HFFc6 (cell line): ENCODE results near the gene PSORS1C2. TPM values are rescaled to one million over a fixed set of nuclear protein-coding genes. Genes with fewer than 3 reads are reported as not detected.

Experiments used
- DNase-seq: peaks from one replicate; pipeline ENCODE4 v3.0.0-alpha.2; 2018
- H3K27ac Mint-ChIP-seq: 2 replicates; pipeline ENCODE4 v1.8.0; 2020; ENCODE audit warnings: mild to moderate bottlenecking, mixed read lengths
- H3K27me3 Mint-ChIP-seq: 2 replicates; pipeline ENCODE4 v1.8.0; 2021; ENCODE audit warnings: mild to moderate bottlenecking, moderate library complexity, mixed read lengths; ENCODE audit not compliant: insufficient read depth
- H3K36me3 Mint-ChIP-seq: 2 replicates; pipeline ENCODE4 v1.8.0; 2021; ENCODE audit warnings: low read depth, mixed read lengths
- H3K4me1 Mint-ChIP-seq: 2 replicates; pipeline ENCODE4 v1.8.0; 2020; ENCODE audit warnings: low read depth, mixed read lengths
- H3K4me3 Mint-ChIP-seq: 2 replicates; pipeline ENCODE4 v1.8.0; 2020; ENCODE audit warnings: mild to moderate bottlenecking, moderate library complexity, mixed read lengths
- H3K9me3 Mint-ChIP-seq: 2 replicates; pipeline ENCODE4 v1.8.0; 2020; ENCODE audit warnings: mild to moderate bottlenecking, mixed read lengths
- total RNA-seq, 6 experiments: library from RNA; stranded (reverse); fragmentation: NEBNext Ultra II Directional; extraction: Animal tissue kit (Norgen Biotek cat#: 25700); gene quantifications; 2 replicates in 1 of 6; 3 replicates in 5 of 6; pipeline ENCODE4 v1.2.3, GENCODE V29; 2021
- TF ChIP-seq, protein P1 (sequence below): fragments of 200-600 bp; sonication (generic); IDR thresholded peaks from 2 replicates; pipeline ENCODE4 v1.5.0; 2021; ENCODE audit warnings: antibody characterized with exemption, mild to moderate bottlenecking

The PSORS1C2 gene
- total RNA-seq, 6 experiments from 2014 or later, result not detected

DNA sequence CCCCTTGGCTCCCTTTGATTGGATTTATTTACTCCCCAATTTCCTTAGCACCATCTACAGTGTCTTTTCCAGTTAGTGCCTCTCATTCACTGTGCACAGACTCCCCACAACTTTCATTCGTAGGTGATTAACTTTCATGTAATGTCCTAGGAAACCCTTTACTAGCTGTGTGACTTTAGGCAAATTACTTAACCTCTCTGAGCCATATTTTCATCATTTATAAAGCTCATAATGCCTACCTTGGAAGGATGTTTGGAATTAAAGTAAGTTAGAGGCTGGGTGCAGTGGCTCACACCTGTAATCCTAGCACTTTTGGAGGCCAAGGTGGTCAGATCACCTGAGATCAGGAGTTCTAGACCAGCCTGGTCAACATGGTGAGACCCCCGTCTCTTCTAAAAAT is 46.6 kb downstream of the PSORS1C2 start:
- TF ChIP-seq, protein P1, sequence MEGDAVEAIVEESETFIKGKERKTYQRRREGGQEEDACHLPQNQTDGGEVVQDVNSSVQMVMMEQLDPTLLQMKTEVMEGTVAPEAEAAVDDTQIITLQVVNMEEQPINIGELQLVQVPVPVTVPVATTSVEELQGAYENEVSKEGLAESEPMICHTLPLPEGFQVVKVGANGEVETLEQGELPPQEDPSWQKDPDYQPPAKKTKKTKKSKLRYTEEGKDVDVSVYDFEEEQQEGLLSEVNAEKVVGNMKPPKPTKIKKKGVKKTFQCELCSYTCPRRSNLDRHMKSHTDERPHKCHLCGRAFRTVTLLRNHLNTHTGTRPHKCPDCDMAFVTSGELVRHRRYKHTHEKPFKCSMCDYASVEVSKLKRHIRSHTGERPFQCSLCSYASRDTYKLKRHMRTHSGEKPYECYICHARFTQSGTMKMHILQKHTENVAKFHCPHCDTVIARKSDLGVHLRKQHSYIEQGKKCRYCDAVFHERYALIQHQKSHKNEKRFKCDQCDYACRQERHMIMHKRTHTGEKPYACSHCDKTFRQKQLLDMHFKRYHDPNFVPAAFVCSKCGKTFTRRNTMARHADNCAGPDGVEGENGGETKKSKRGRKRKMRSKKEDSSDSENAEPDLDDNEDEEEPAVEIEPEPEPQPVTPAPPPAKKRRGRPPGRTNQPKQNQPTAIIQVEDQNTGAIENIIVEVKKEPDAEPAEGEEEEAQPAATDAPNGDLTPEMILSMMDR, result no peak
- Mint-ChIP-seq H3K27ac (no peak overlapping the region), H3K36me3 (no peaks in the 10 kb centered on the region), H3K4me1 (peaks cover 22% of the 10 kb centered on the region), H3K9me3 (no peaks in the 10 kb centered on the region), H3K4me3 (no peak overlapping the region), H3K27me3 (peaks cover 2% of the 10 kb centered on the region)
- no peak for DNase-seq

DNA sequence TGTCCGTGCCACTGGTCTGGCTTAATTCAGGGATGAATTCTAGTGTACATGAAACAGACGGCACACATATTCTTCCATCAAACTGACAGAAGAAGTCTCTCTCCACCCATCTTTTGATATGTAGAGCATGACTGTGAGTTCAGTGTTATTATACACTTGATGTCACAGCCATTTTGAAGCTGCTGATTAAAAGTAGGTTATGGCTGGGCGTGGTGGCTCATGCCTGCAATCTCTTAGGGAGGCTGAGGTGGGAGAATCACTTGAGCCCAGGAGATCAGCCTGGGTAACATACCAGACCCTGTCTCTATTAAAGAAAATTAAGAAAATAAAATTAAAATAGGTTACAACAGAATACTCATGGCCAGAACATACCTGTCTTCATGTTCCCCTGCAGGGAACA is 47.2 kb downstream of the PSORS1C2 start:
- no peak for DNase-seq
- H3K36me3 Mint-ChIP-seq, result no peaks in the 10 kb centered on the region
- no peak overlapping the region for H3K27ac Mint-ChIP-seq
- H3K4me3 Mint-ChIP-seq, result no peak overlapping the region
- TF ChIP-seq, protein P1, result no peak
- peaks cover 2% of the 10 kb centered on the region for H3K27me3 Mint-ChIP-seq
- peaks cover 28% of the 10 kb centered on the region for H3K4me1 Mint-ChIP-seq
- H3K9me3 Mint-ChIP-seq, result no peaks in the 10 kb centered on the region

DNA sequence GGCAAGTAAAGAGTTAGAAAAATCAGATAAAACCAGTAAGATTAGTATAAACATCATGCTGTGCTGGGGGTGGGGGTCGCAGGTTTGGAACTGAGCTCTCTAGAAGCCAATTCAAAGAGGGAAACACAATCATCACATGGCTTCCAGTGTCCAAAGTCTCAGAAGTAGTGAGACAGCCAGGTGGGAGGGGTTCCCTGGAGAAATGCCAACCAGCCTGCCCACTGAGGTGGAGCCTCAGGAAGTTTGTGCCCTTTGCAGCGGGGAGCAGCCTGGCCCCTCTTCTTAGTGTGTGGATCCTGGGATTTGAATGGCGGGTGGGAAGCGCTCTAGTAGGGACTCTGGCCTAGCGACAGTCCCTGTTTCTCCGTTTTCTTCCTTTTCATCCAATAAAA is 47.9 kb downstream of the PSORS1C2 start:
- DNase-seq, result no peak
- TF ChIP-seq, protein P1, result no peak
- Mint-ChIP-seq H3K4me3 (no peak overlapping the region), H3K36me3 (no peaks in the 10 kb centered on the region), H3K4me1 (peaks cover 35% of the 10 kb centered on the region), H3K27ac (no peak overlapping the region), H3K27me3 (peaks cover 2% of the 10 kb centered on the region), H3K9me3 (no peaks in the 10 kb centered on the region)

DNA sequence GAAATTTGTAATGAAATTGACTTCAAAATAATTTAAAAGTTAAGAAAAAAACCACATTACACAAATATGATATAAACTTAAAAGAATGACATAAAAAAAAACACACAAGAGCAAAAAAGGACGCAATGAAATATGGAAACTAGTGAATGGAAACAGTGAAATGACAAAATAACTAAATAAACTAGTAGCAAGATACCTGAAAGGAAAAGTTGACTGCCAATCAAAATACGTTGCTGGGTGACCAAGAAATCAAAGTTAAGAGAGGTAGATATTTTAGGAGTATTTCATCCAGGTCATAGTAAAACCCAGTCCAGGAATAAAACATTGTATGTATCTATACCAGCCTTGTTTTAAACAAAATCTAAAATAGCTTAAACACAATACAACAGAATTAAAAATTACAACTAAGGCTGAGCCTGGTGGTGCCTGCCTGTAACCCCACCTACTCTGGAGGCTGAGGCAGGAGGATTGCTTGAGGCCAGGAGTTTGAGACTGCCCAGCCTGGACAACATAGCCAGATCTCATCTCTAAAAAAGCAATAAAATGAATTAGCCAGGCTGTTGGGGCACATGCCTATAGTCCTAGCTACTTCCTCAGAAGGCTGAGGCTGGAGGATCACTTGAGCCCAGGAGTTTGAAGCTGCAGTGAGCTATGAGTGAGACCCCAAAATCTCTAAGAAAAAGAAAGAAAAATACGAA is 48.4 kb downstream of the PSORS1C2 start:
- peaks cover 2% of the 10 kb centered on the region; the same call in 1 of the 2 replicates for H3K27me3 Mint-ChIP-seq

More for the DNA sequence above, 48.4 kb downstream of the PSORS1C2 start:
- H3K4me3 Mint-ChIP-seq, result no peak overlapping the region
- no peaks in the 10 kb centered on the region for H3K36me3 Mint-ChIP-seq
- peaks cover 40% of the 10 kb centered on the region for H3K4me1 Mint-ChIP-seq
- no peak overlapping the region for H3K27ac Mint-ChIP-seq
- DNase-seq, result no peak
- no peaks in the 10 kb centered on the region for H3K9me3 Mint-ChIP-seq
- TF ChIP-seq, protein P1, result no peak

Other genes with a start within 250 kb of the PSORS1C2 start
- 10 to 100 TPM; 23.9 to 27.1 (median 26.5) TPM for gene GTF2H4, start 230.9 kb downstream of the PSORS1C2 start, total RNA-seq
- 10 to 100 TPM; 15.3 to 18.4 (median 16.9) TPM for gene VARS2, start 224.8 kb downstream of the PSORS1C2 start, total RNA-seq
- not detected for gene SFTA2, start 206.9 kb downstream of the PSORS1C2 start, total RNA-seq
- gene MUCL3, start 198.1 kb downstream of the PSORS1C2 start, total RNA-seq, result not detected
- not detected for gene MUC21, start 155.3 kb downstream of the PSORS1C2 start, total RNA-seq
- gene MUC22, start 128.6 kb downstream of the PSORS1C2 start, total RNA-seq, result not detected
- gene C6orf15, start 26.5 kb downstream of the PSORS1C2 start, total RNA-seq, result not detected
- 1 to 10 TPM; 2.1 to 4.4 (median 3.5) TPM for gene PSORS1C1, start 24.3 kb downstream of the PSORS1C2 start, total RNA-seq
- not detected for gene CDSN, start 18.6 kb downstream of the PSORS1C2 start, total RNA-seq
- gene CCHCR1, start 18.7 kb upstream of the PSORS1C2 start, total RNA-seq, result 10 to 100 TPM; 12.0 to 24.3 (median 23.5) TPM
- gene TCF19, start 19.5 kb upstream of the PSORS1C2 start, total RNA-seq, result 10 to 100 TPM; 14.2 to 32.9 (median 29.6) TPM
- gene POU5F1, start 31.6 kb upstream of the PSORS1C2 start, total RNA-seq, result under 1 TPM; 0.17 to 0.63 (median 0.33) TPM
- 100 to 1,000 TPM in 4 of 6 experiments, 10 to 100 TPM in 2; 88.7 to 148 (median 125) TPM for gene HLA-C, start 133.0 kb upstream of the PSORS1C2 start, total RNA-seq
- gene HLA-B, start 218.1 kb upstream of the PSORS1C2 start, total RNA-seq, result 100 to 1,000 TPM in 4 of 6 experiments, 10 to 100 TPM in 2; 74.1 to 178 (median 162) TPM